ENCODE data around the gene PRPF19. TPM values are rescaled to one million over a fixed set of nuclear protein-coding genes. Genes with fewer than 3 reads are reported as not detected.
A peak's percentile ranks its signal among the peaks of the same experiment; 100 is the strongest.

Gene PRPF19
- total RNA-seq, 1 donor from 2014 or later = 34.5 TPM

DNA sequence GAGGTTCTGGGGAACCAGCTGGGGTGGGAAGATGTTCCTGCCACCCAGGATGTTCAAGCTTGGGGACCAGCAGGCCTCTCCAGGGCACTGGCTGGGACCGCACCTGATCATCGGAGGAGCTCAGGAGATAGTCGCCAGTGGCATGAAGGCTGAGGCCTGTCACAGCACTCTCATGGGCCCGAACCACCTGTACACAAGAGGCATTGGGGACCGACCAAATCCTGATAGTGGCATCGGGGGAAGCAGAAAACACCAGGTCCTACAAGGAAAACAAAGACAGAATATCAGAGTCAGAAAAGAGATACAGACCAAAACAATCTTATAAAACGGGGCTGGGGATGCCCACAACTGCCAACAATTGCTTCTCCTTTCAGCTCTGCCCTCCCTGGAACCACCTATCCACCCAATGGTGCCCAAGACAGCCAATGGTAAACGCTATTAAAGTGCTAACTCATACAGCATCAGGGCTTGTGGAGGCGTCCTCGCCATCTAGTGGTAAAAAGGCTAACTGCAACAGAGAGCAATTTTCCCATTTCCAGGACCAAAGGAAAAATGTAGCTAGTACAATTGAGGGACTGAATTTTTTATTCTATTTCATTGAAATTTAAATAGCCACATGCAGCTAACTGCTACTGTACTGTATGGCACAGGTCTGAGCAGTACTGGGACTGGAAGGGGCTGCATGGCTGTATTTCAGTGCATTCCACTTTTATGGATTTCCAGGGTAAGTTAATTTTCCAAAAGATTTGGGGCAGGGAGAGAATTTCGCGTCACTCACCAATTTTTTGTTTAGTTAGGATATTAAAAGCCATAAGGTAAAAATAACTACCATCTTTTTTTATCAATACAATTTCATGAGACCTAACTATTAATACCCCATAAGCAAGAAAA, 7.1 kb downstream of the PRPF19 start:
- Mint-ChIP-seq H3K4me3 (no peak overlapping the region), H3K36me3 (peaks cover 30% of the 10 kb centered on the region), H3K27ac (no peak overlapping the region), H3K9me3 (no peaks in the 10 kb centered on the region), H3K27me3 (ENCODE audit: insufficient read depth, low read depth) (peaks cover 7% of the 10 kb centered on the region), H3K4me1 (peaks cover 8% of the 10 kb centered on the region)
- Histone ChIP-seq H3K9ac (no peak overlapping the region), H3K36me3 (peaks cover 23% of the 10 kb centered on the region), H2AFZ (replicated peaks) (no peak overlapping the region), H3K79me2 (ENCODE audit: low read depth) (peaks cover 20% of the 10 kb centered on the region), H3K9me3 (ENCODE audit: low read depth) (no peaks in the 10 kb centered on the region), H3K27me3 (no peaks in the 10 kb centered on the region), H3K4me1 (no peaks in the 10 kb centered on the region), H3K27ac (no peak overlapping the region), H4K20me1 (ENCODE audit: low read depth) (peaks cover 15% of the 10 kb centered on the region), H3K4me3 (no peak overlapping the region), H3F3A (ENCODE audit: low read depth) (peaks cover 7% of the 10 kb centered on the region), H3K4me2 (no peak overlapping the region)
- DNase-seq (ENCODE audit: low spot score) = peak; percentile 50
- no peak for TF ChIP-seq EZH2 (IDR thresholded peaks at IDR 0.05)
- TF ChIP-seq, protein P1, sequence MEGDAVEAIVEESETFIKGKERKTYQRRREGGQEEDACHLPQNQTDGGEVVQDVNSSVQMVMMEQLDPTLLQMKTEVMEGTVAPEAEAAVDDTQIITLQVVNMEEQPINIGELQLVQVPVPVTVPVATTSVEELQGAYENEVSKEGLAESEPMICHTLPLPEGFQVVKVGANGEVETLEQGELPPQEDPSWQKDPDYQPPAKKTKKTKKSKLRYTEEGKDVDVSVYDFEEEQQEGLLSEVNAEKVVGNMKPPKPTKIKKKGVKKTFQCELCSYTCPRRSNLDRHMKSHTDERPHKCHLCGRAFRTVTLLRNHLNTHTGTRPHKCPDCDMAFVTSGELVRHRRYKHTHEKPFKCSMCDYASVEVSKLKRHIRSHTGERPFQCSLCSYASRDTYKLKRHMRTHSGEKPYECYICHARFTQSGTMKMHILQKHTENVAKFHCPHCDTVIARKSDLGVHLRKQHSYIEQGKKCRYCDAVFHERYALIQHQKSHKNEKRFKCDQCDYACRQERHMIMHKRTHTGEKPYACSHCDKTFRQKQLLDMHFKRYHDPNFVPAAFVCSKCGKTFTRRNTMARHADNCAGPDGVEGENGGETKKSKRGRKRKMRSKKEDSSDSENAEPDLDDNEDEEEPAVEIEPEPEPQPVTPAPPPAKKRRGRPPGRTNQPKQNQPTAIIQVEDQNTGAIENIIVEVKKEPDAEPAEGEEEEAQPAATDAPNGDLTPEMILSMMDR (IDR thresholded peaks at IDR 0.05) = peak; percentile 94

DNA sequence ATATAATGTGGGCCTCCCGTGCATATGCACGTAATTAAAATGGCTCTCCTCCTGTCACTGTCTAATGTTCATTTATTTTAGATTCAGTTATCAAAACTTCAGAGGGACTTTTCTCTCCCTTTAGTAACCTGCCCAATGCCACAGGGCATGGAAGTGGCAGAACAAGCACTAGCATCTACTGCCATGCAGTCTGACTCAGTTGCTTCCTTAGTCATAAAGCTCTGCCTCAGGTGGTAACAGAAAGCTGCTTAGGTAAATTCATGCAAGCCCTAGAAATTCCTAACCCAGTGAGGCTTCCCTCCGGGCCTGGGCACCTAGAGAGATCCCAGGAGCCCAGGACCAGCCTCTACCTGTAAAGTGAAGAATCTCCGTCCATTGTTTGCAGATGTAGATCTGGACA, 8.9 kb downstream of the PRPF19 start:
- no peaks in the 10 kb centered on the region for H3K4me1 Mint-ChIP-seq
- H3K36me3 ChIP-seq = peaks cover 23% of the 10 kb centered on the region
- H3K27me3 ChIP-seq = no peaks in the 10 kb centered on the region
- no peaks in the 10 kb centered on the region for H3K4me1 ChIP-seq
- no peak for TF ChIP-seq EZH2phosphoT487 (IDR thresholded peaks at IDR 0.05)
- H4K20me1 ChIP-seq (ENCODE audit: low read depth) = no peaks in the 10 kb centered on the region
- H3K4me3 Mint-ChIP-seq = no peak overlapping the region
- H3K9ac ChIP-seq = no peak overlapping the region
- H3K9me3 ChIP-seq (ENCODE audit: low read depth) = no peaks in the 10 kb centered on the region
- peaks cover 28% of the 10 kb centered on the region for H3K36me3 Mint-ChIP-seq
- no peaks in the 10 kb centered on the region for H3K9me3 Mint-ChIP-seq
- H3K4me3 ChIP-seq = no peak overlapping the region
- peaks cover 4% of the 10 kb centered on the region for H3K27me3 Mint-ChIP-seq (ENCODE audit: insufficient read depth, low read depth)
- H3K4me2 ChIP-seq = no peak overlapping the region
- H2AFZ ChIP-seq (replicated peaks) = no peak overlapping the region
- no peak overlapping the region for H3K27ac ChIP-seq
- no peak for DNase-seq (ENCODE audit: low spot score)
- no peak overlapping the region for H3K27ac Mint-ChIP-seq
- peaks cover 2% of the 10 kb centered on the region for H3K79me2 ChIP-seq (ENCODE audit: low read depth)
- H3F3A ChIP-seq (ENCODE audit: low read depth) = peaks cover 7% of the 10 kb centered on the region

DNA sequence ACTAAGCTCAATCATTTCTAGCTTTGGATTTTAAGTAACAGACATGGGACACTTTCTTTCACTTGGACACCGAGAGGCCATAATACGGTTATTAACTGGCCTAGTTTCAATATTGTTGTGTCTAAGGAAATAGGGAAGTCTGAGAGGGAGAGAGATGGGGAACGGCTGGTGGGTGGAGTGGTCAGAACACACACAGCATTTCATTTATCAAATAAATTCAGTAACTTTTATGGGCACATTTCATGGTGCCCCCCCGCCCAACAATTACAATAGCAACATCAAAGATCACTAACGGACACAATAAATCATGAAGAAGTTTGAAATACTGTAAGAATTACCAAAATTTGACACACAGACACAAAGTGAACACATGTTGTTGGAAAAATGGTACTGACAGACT, 10.7 kb downstream of the PRPF19 start:
- peaks cover 23% of the 10 kb centered on the region for H3K36me3 ChIP-seq
- H3K4me1 ChIP-seq = no peaks in the 10 kb centered on the region
- H3K36me3 Mint-ChIP-seq = peaks cover 27% of the 10 kb centered on the region
- H3K9ac ChIP-seq = no peak overlapping the region
- H3K27me3 Mint-ChIP-seq (ENCODE audit: insufficient read depth, low read depth) = peaks cover 4% of the 10 kb centered on the region
- H3K27ac ChIP-seq = no peak overlapping the region
- peaks cover 7% of the 10 kb centered on the region for H3F3A ChIP-seq (ENCODE audit: low read depth)
- H3K4me1 Mint-ChIP-seq = no peaks in the 10 kb centered on the region
- no peaks in the 10 kb centered on the region for H3K79me2 ChIP-seq (ENCODE audit: low read depth)
- H4K20me1 ChIP-seq (ENCODE audit: low read depth) = no peaks in the 10 kb centered on the region
- TF ChIP-seq EZH2 (IDR thresholded peaks at IDR 0.05) (no peak), EZH2phosphoT487 (IDR thresholded peaks at IDR 0.05) (no peak)
- TF ChIP-seq, protein P1 (IDR thresholded peaks at IDR 0.05) = no peak
- no peak overlapping the region for H3K4me3 Mint-ChIP-seq
- no peak overlapping the region for H3K4me3 ChIP-seq
- H3K27me3 ChIP-seq = no peaks in the 10 kb centered on the region
- H3K4me2 ChIP-seq = no peak overlapping the region
- no peak overlapping the region for H3K27ac Mint-ChIP-seq
- H3K9me3 ChIP-seq (ENCODE audit: low read depth) = no peaks in the 10 kb centered on the region
- DNase-seq (ENCODE audit: low spot score) = no peak
- H2AFZ ChIP-seq (replicated peaks) = no peak overlapping the region
- no peaks in the 10 kb centered on the region for H3K9me3 Mint-ChIP-seq

DNA sequence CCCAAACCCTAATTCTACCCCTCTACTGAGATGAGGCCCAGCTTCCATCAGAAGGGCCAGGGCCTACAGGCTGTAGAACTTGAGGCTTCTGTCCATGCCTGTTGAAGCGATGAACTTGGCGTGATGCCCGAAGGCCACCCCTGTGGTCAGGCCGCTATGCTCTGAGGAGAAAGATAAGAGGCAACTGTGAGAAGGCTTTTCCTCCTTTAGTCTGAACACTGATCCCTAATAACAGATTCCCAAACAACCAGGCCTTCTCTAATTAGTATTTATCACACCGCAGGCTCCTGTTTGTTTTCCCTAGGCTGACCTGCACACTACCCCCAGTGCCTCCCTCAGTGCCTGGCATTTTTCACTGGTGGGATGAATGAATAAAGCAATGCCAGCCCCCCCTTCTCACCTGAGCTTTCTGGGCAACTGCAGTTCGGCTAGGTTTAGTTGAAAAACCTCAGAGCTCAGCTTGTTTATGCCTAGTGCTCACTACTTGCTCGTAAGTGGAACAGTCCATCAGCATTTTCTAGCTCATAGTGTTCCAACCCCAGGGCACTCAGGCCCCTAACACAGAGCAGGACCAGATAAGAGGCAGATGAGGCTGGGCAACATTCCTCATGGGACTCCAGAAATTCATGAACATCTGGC, 15.2 kb downstream of the PRPF19 start:
- Histone ChIP-seq H3K36me3 (peaks cover 4% of the 10 kb centered on the region), H3K4me3 (no peak overlapping the region), H3K27me3 (no peaks in the 10 kb centered on the region), H3K79me2 (ENCODE audit: low read depth) (no peaks in the 10 kb centered on the region), H4K20me1 (ENCODE audit: low read depth) (no peaks in the 10 kb centered on the region), H3K4me1 (no peaks in the 10 kb centered on the region), H2AFZ (replicated peaks) (no peak overlapping the region), H3F3A (ENCODE audit: low read depth) (no peaks in the 10 kb centered on the region), H3K27ac (no peak overlapping the region), H3K4me2 (no peak overlapping the region), H3K9me3 (ENCODE audit: low read depth) (no peaks in the 10 kb centered on the region), H3K9ac (no peak overlapping the region)
- Mint-ChIP-seq H3K36me3 (peaks cover 20% of the 10 kb centered on the region), H3K9me3 (no peaks in the 10 kb centered on the region), H3K4me3 (no peak overlapping the region), H3K27me3 (ENCODE audit: insufficient read depth, low read depth) (peaks cover 2% of the 10 kb centered on the region), H3K4me1 (no peaks in the 10 kb centered on the region), H3K27ac (no peak overlapping the region)
- TF ChIP-seq EZH2phosphoT487 (IDR thresholded peaks at IDR 0.05) (no peak), EZH2 (IDR thresholded peaks at IDR 0.05) (no peak)
- TF ChIP-seq, protein P1 (IDR thresholded peaks at IDR 0.05) = no peak
- DNase-seq (ENCODE audit: low spot score) = no peak

Measured in neural progenitor cell (in vitro differentiated cells).